RWPE1 (cell line): ENCODE measurements around the gene NDUFS1.

Source experiments
- CTCF ChIA-PET: fragments of 350-600 bp; sonication (Branson Sonifier 250); formaldehyde crosslinking; extraction: SDS; loops from one replicate; lab custom pipeline; 2021; lab: Yijun Ruan, JAX
- POLR2A ChIA-PET: fragments of 400-600 bp; formaldehyde crosslinking; extraction: SDS; loops from one replicate; lab custom pipeline; 2020; ENCODE audit warnings: antibody characterized with exemption; ENCODE audit not compliant: low non-redundant PET; lab: Yijun Ruan, JAX
- DNase-seq: peaks from one replicate; pipeline ENCODE4 v3.0.0; 2012; ENCODE audit warnings: low spot score
- H3K27ac ChIP-seq: fragments of 450-650 bp; 2 replicates; pipeline ENCODE4 v1.5.1; 2017
- CTCF ChIP-seq: fragments of 450-650 bp; conservative IDR thresholded peaks from 2 replicates; pipeline ENCODE4 v1.5.1; 2017; ENCODE audit warnings: low read depth, mild to moderate bottlenecking

Gene NDUFS1

GRCh38 chr2:206150631-206151030 lies 8.6 kb downstream of the NDUFS1 start:
- ChIA-PET POLR2A (no interaction called here), CTCF (no interaction called here)
- no peak for DNase-seq
- no peak for TF ChIP-seq CTCF
- H3K27ac ChIP-seq: no peak overlapping the region

- no peak overlapping the region for H3K27ac ChIP-seq
- POLR2A ChIA-PET: no interaction called here
- no peak for TF ChIP-seq CTCF
- no peak for DNase-seq
- CTCF ChIA-PET: no interaction called here
Observed at GRCh38 chr2:206150168-206150567, 9.1 kb downstream of the NDUFS1 start.

- no peak for DNase-seq
- ChIA-PET CTCF (no interaction called here), POLR2A (no interaction called here)
- H3K27ac ChIP-seq: no peak overlapping the region
- no peak for TF ChIP-seq CTCF
Observed at GRCh38 chr2:206149330-206149729, 9.9 kb downstream of the NDUFS1 start.

GRCh38 chr2:206145665-206146064 lies 13.6 kb downstream of the NDUFS1 start:
- H3K27ac ChIP-seq: no peak overlapping the region
- POLR2A ChIA-PET: interaction anchor here (0.6 kb wide), 1 partner anchor 905 kb away, joined by 5 read pairs; no protein-coding TSS in a partner anchor
- CTCF ChIA-PET: interaction anchor here (0.6 kb wide), 1 partner anchor 198 kb away, joined by 3 read pairs; no protein-coding TSS in a partner anchor

GRCh38 chr2:206144383-206144782 lies 14.9 kb downstream of the NDUFS1 start:
- H3K27ac ChIP-seq: no peak overlapping the region
- ChIA-PET POLR2A (no interaction called here), CTCF (interaction anchor here (0.5 kb wide), 1 partner anchor 15 kb away, joined by 7 read pairs; no protein-coding TSS in a partner anchor)
- no peak for TF ChIP-seq CTCF
- no peak for DNase-seq

More at GRCh38 chr2:206145665-206146064, 13.6 kb downstream of the NDUFS1 start:
- TF ChIP-seq CTCF: no peak
- DNase-seq: no peak

- ChIA-PET POLR2A (no interaction called here), CTCF (interaction anchor here (0.6 kb wide), 1 partner anchor 85 kb away, joined by 5 read pairs; no protein-coding TSS in a partner anchor)
- no peak overlapping the region for H3K27ac ChIP-seq
- DNase-seq: no peak
- no peak for TF ChIP-seq CTCF
Observed at GRCh38 chr2:206143451-206143850, 15.8 kb downstream of the NDUFS1 start.
